K562 (cell line): Measurements from ENCODE around the gene ACSM2B. TPM values are rescaled to one million over a fixed set of nuclear protein-coding genes. Genes with fewer than 3 reads are reported as not detected.

ENCODE experiments used
- ATAC-seq: fragments of 200-7000 bp; cut with Tn5 transposase; 3 replicates; pipeline ENCODE4 v1.9.1; 2020; ENCODE audit warnings: moderate library complexity
- BruUV-seq: library from RNA; stranded (reverse); fragments of 400-500 nt; replicated peaks from 2 replicates; lab custom pipeline; 2021; lab: Mats Ljungman, UMichigan
- CTCF ChIA-PET: fragments of 300-600 bp; formaldehyde crosslinking; extraction: SDS; loops from one replicate; lab custom pipeline; 2021; ENCODE audit warnings: low intra/inter-chr PET ratio; lab: Yijun Ruan, JAX
- POLR2A ChIA-PET: fragments of 300-600, 350-650 bp; sonication (Branson Sonifier 250); formaldehyde crosslinking; extraction: SDS; loops from one replicate; lab custom pipeline; 2021; ENCODE audit warnings: antibody characterized with exemption, inconsistent platforms; lab: Yijun Ruan, JAX
- DNase-seq, 4 experiments: peaks; one replicate each; pipeline versions ENCODE4 v3.0.0 to v3.0.0-alpha.2; 2011 to 2018; ENCODE audit warnings: low spot score in 3 of 4, mixed read lengths in 3 of 4; ENCODE audit errors: extremely low read depth in 1 of 4
- FAIRE-seq: peaks from 2 replicates; lab custom pipeline; 2011; peaks lifted over from hg19 to GRCh38; lab: Jason Lieb, UNC
- H2AFZ ChIP-seq: 2 replicates; pipeline ENCODE4 v1.6.0; 2011; ENCODE audit warnings: low read depth, low read length, control low read depth, inconsistent platforms
- H3K27ac ChIP-seq: fragments of 200-600 bp; 3 replicates; pipeline ENCODE4 v1.8.0; 2011; ENCODE audit warnings: low read depth, mild to moderate bottlenecking, control low read depth, inconsistent platforms, low read length, moderate library complexity, mixed read lengths; ENCODE audit errors: extremely low read depth
- H3K27me3 ChIP-seq, 2 experiments: fragments of 300-600 bp in 1 of 2; 2 replicates in 1 of 2; 3 replicates in 1 of 2; pipeline versions ENCODE4 v1.6.0 to v1.8.0; 2011; ENCODE audit warnings: inconsistent platforms in 2 of 2, low read length in 2 of 2, mild to moderate bottlenecking in 1 of 2, mixed read lengths in 1 of 2, moderate library complexity in 1 of 2; ENCODE audit not compliant: control insufficient read depth in 2 of 2, insufficient read depth in 2 of 2
- H3K36me3 ChIP-seq: fragments of 300-600 bp; 3 replicates; pipeline ENCODE4 v1.8.0; 2011; ENCODE audit warnings: mild to moderate bottlenecking, low read length, inconsistent platforms; ENCODE audit not compliant: control insufficient read depth, insufficient read depth
- H3K4me1 ChIP-seq, 2 experiments: fragments of 200-600 bp in 1 of 2; replicated peaks in 1 of 2; 2 replicates in 1 of 2; 3 replicates in 1 of 2; pipeline versions ENCODE4 v1.5.1 to v1.8.0; 2011; ENCODE audit warnings: inconsistent platforms in 2 of 2, low read length in 2 of 2, mild to moderate bottlenecking in 1 of 2, mixed read lengths in 1 of 2, moderate library complexity in 1 of 2; ENCODE audit not compliant: control insufficient read depth in 2 of 2, insufficient read depth in 2 of 2
- H3K4me2 ChIP-seq: 2 replicates; pipeline ENCODE4 v1.6.1; 2011; ENCODE audit warnings: low read length, control low read depth, inconsistent platforms, mixed read lengths; ENCODE audit not compliant: insufficient read depth
- H3K4me3 ChIP-seq: fragments of 200-600 bp; sonication (generic), shearing (Covaris generic); 2 replicates; pipeline ENCODE4 v1.5.1; 2016; ENCODE audit warnings: control low read depth, inconsistent platforms
- H3K79me2 ChIP-seq: fragments of 200-600 bp; 3 replicates; pipeline ENCODE4 v1.8.0; 2011; ENCODE audit warnings: low read length, inconsistent platforms; ENCODE audit not compliant: control insufficient read depth, insufficient read depth
- H3K9ac ChIP-seq, 2 experiments: 2 replicates each; pipeline versions ENCODE4 v1.6.0 to v1.6.1; 2011; ENCODE audit warnings: low read depth in 2 of 2, low read length in 2 of 2, control low read depth in 1 of 2, inconsistent platforms in 1 of 2, mild to moderate bottlenecking in 1 of 2, mixed read lengths in 1 of 2; ENCODE audit not compliant: insufficient read depth in 1 of 2
- H3K9me1 ChIP-seq: one replicate; pipeline ENCODE4 v1.6.0; 2011; ENCODE audit warnings: inconsistent platforms, mild to moderate bottlenecking, low read length, moderate library complexity; ENCODE audit not compliant: control insufficient read depth, insufficient read depth
- H3K9me3 ChIP-seq: replicated peaks from 2 replicates; pipeline ENCODE4 v1.5.1; 2011; ENCODE audit warnings: low read depth, low read length, inconsistent platforms; ENCODE audit not compliant: control insufficient read depth, insufficient read depth
- H4K20me1 ChIP-seq: replicated peaks from 2 replicates; pipeline ENCODE4 v1.6.1; 2011; ENCODE audit warnings: low read length, inconsistent platforms, mixed read lengths; ENCODE audit not compliant: control insufficient read depth, insufficient read depth
- CEBPB ChIP-seq: fragments of 450-650 bp; IDR thresholded peaks from 2 replicates; pipeline ENCODE4 v1.6.1; 2016; ENCODE audit warnings: missing genetic modification characterization, missing compliant biosample characterization
- HMGN3 ChIP-seq: IDR thresholded peaks from 2 replicates; pipeline ENCODE4 v1.6.1; 2011; ENCODE audit warnings: borderline replicate concordance, low read depth, mild to moderate bottlenecking, mixed read lengths, low read length; ENCODE audit not compliant: insufficient read length; ENCODE audit errors: extremely low read depth
- MEF2A ChIP-seq: IDR thresholded peaks from 2 replicates; pipeline ENCODE4 v1.6.1; 2011; ENCODE audit warnings: low read depth, mild to moderate bottlenecking, low read length, moderate library complexity; ENCODE audit not compliant: control insufficient read depth
- NFE2L1 ChIP-seq: fragments of 450-650 bp; IDR thresholded peaks from 2 replicates; pipeline ENCODE4 v1.6.1; 2016; ENCODE audit warnings: missing genetic modification characterization, low read depth, mild to moderate bottlenecking, missing compliant biosample characterization, moderate library complexity, borderline replicate concordance
- RBM22 ChIP-seq: fragments of 200-400 bp; formaldehyde crosslinking; IDR thresholded peaks from 2 replicates; pipeline ENCODE4 v1.6.1; 2018; ENCODE audit warnings: low read length, low read depth; ENCODE audit not compliant: poor library complexity, severe bottlenecking
- ZNF143 ChIP-seq: sonication (generic); formaldehyde crosslinking; IDR thresholded peaks from 2 replicates; pipeline ENCODE4 v1.9.0; 2022; ENCODE audit warnings: mild to moderate bottlenecking, missing genetic modification reagents
- ZNF280B ChIP-seq: fragments of 250-450 bp; sonication (Bioruptor Pico); IDR thresholded peaks from 2 replicates; pipeline ENCODE4 v1.5.1; 2021; ENCODE audit warnings: mild to moderate bottlenecking
- whole genome bisulfite sequencing: fragments of 100-300 bp; shearing (Covaris generic); methylation state at CpG from one replicate; pipeline ENCODE4 v1.1.6; 2016; ENCODE audit warnings: low coverage, mixed read lengths; ENCODE audit not compliant: insufficient coverage; ENCODE audit errors: missing lambda C conversion rate; 5-methylcytosine and 5-hydroxymethylcytosine counted together
- in situ Hi-C: fragments of 300-500 bp; cut with MboI; formaldehyde crosslinking; loops from 4 replicates; pipeline ENCODE4 v1.15.0; 2018; ENCODE audit warnings: inconsistent platforms, mixed read lengths
- intact Hi-C: fragments of 100-400 bp; cut with micrococcal nuclease; formaldehyde crosslinking; loops from 2 replicates; pipeline ENCODE4 v1.14.2; 2022
- polyA plus RNA-seq, 8 experiments: library from polyadenylated mRNA; depleted of rRNA in 4 of 8; stranded (reverse) in 5 of 8; unstranded in 3 of 8; fragments of >200 nt; fragmentation: Nextera tagmentation in 2 of 8; fragmentation: Illumina TruSeq in 1 of 8; extraction: Ambion mirVana in 2 of 8; extraction: Trizol in 1 of 8; gene quantifications; 2 replicates each; pipeline versions ENCODE4 v1.2.1 to v1.2.3, GENCODE V29; 2011 to 2014; ENCODE audit warnings: inconsistent platforms in 1 of 8, missing spikeins in 1 of 8
- total RNA-seq, 7 experiments: library from RNA; depleted of rRNA in 6 of 7; stranded (reverse); fragments of >200 nt in 6 of 7; fragmentation: Illumina TruSeq in 2 of 7; extraction: Trizol in 2 of 7; gene quantifications; 2 replicates each; pipeline versions ENCODE4 v1.2.1 to v1.2.3, GENCODE V29; 2011 to 2021; ENCODE audit warnings: low replicate concordance in 1 of 7

The ACSM2B gene
- total and polyA plus RNA-seq, 9 of the 15 experiments (the other 6 are each of a cell fraction or from before 2014, with no cell fraction given): 0.06 to 0.69 (median 0.55) TPM; not detected in 3

GRCh38 chr16:20510323-20510722 lies 65.8 kb downstream of the ACSM2B start:
- Histone ChIP-seq H3K36me3 (no peaks in the 10 kb centered on the region), H3K4me3 (no peak overlapping the region), H4K20me1 (no peaks in the 10 kb centered on the region), H3K4me2 (no peak overlapping the region), H3K4me1 (no peaks in the 10 kb centered on the region), H2AFZ (no peak overlapping the region), H3K27ac (no peak overlapping the region), H3K79me2 (no peaks in the 10 kb centered on the region)
- CTCF ChIA-PET: no interaction called here
- BruUV-seq: no TSS peak
- WGBS: 0% methylated on average over 1 of the region's 1 CpG
- POLR2A ChIA-PET: no interaction called here
- ATAC-seq: no peak
- FAIRE-seq: no peak
- TF ChIP-seq HMGN3 (no peak), NFE2L1 (no peak), ZNF280B (CRISPR knock-in tag) (no peak), MEF2A (no peak), ZNF143 (CRISPR knock-in tag) (no peak), RBM22 (no peak), CEBPB (no peak)
- TF ChIP-seq, all 486 proteins: peak for 0
- H3K9me3 ChIP-seq: no peaks in the 10 kb centered on the region
- intact Hi-C loops (no loop called here), in situ Hi-C loops (no loop called here)
- DNase-seq: no peak
- H3K9me1 ChIP-seq: no peaks in the 10 kb centered on the region
- no peaks in the 10 kb centered on the region for H3K27me3 ChIP-seq
- no peak overlapping the region for H3K9ac ChIP-seq
